VCaP (cell line): ENCODE data around the gene MANBA.

Experiments used
- H3K27ac ChIP-seq: fragments of 450-650 bp; 2 replicates; pipeline ENCODE4 v1.5.1; 2017
- TF ChIP-seq, protein P1 (sequence below): fragments of 450-650 bp; conservative IDR thresholded peaks from 2 replicates; pipeline ENCODE4 v1.5.1; 2017; ENCODE audit warnings: mild to moderate bottlenecking, moderate library complexity

Gene MANBA

DNA sequence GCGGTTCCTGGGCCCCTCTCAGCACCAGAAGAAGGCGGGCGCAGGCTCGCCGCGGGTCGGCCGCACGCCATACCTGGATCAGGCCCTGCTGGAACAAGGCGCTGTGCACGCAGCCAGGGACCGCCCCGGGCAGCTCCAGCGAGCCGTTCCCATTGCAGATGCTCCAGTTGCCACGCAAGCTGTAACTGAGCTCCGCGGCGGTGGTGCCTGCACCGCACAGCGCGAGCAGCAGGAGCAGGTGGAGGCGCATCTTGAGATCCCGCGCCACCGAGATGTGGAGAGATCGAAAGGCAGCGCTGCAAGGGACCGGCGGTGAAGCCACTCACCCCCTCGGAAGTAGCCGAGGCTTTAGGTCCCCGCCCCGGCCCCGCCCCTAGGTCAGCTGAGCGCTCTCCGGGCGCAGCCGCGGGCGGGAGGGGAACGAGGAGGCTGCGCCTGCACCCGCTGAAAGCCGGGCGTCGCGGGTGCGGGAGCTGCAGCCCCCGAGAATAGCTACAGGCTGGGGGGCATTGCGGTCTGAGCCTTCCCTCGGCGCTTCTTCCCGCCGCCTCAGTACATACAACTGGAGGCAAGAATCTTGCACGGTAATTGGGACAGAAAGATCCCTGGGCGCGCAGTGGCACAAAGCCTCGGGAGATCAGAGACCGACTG, at the start of gene MANBA:
MANBA (minus strand) TSS at position 324 of the 651 bp plus-strand sequence; CDS start at position 250, 74 bp downstream.
- TF ChIP-seq, protein P1, sequence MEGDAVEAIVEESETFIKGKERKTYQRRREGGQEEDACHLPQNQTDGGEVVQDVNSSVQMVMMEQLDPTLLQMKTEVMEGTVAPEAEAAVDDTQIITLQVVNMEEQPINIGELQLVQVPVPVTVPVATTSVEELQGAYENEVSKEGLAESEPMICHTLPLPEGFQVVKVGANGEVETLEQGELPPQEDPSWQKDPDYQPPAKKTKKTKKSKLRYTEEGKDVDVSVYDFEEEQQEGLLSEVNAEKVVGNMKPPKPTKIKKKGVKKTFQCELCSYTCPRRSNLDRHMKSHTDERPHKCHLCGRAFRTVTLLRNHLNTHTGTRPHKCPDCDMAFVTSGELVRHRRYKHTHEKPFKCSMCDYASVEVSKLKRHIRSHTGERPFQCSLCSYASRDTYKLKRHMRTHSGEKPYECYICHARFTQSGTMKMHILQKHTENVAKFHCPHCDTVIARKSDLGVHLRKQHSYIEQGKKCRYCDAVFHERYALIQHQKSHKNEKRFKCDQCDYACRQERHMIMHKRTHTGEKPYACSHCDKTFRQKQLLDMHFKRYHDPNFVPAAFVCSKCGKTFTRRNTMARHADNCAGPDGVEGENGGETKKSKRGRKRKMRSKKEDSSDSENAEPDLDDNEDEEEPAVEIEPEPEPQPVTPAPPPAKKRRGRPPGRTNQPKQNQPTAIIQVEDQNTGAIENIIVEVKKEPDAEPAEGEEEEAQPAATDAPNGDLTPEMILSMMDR, result no peak
- peak within 1 kb of the TSS; percentile 71 for H3K27ac ChIP-seq

GRCh38 chr4:102809691-102810090, 48.9 kb upstream of the MANBA start:
- no peak overlapping the region for H3K27ac ChIP-seq
- TF ChIP-seq, protein P1, result no peak

DNA sequence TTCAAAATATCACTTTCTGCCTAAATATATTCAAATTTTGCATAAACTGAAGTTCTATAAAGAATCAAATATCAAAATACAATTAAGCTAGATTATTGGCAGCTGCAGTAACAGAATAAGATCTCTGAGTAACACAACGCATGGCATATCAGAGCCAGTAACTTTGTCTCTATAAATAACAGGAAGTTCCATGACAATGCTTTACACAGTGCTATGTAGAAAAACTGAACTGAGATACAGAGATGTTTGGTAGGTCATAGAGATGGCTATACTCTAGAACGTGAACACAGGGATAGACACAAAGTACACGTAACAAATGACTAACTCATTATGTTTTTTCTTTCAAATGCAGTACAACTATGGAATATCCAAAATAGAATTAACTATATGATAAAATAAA, 48.4 kb upstream of the MANBA start:
- TF ChIP-seq, protein P1, result no peak
- H3K27ac ChIP-seq, result no peak overlapping the region

- no peak overlapping the region for H3K27ac ChIP-seq
- TF ChIP-seq, protein P1, result no peak
Measured at GRCh38 chr4:102808009-102808408, 47.2 kb upstream of the MANBA start.

DNA sequence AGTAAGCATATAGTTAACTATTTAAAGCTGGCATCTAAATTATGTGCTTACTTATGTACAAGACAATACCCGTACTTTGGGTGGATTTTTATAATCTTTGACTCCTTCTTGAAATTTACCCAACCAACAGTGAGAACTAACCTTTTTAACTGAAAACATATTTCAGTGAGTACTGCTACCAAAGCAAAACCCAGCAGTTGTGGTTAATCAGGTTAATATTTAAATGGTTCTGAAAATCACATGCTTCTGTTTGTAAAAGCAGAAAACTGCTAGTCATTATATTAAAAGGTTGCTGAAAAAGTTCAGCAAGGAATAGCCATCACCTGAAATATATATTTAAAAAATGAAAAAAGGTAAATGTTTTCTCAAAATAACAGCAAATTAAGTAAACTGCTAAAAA, 46.6 kb upstream of the MANBA start:
- TF ChIP-seq, protein P1, result no peak
- no peak overlapping the region for H3K27ac ChIP-seq

- no peak overlapping the region for H3K27ac ChIP-seq
- TF ChIP-seq, protein P1, result no peak
Measured at GRCh38 chr4:102799816-102800215, 39.0 kb upstream of the MANBA start.

GRCh38 chr4:102794999-102795398, 34.2 kb upstream of the MANBA start:
- no peak overlapping the region for H3K27ac ChIP-seq
- TF ChIP-seq, protein P1, result no peak
